K562 (cell line): ENCODE data around the gene SEMA4G. TPM values are rescaled to one million over a fixed set of nuclear protein-coding genes. Genes with fewer than 3 reads are reported as not detected.

Experiments
- CBFA2T2 ChIP-seq: fragments of 450-650 bp; conservative IDR thresholded peaks from 2 replicates; pipeline ENCODE4 v1.6.1; 2017; ENCODE audit warnings: mild to moderate bottlenecking
- CHCHD3 ChIP-seq: fragments of 250-450 bp; sonication (Bioruptor Pico); IDR thresholded peaks from 2 replicates; pipeline ENCODE4 v2.1.2; 2022; ENCODE audit warnings: mild to moderate bottlenecking
- CHD4 ChIP-seq: fragments of 200-600 bp; sonication (generic); IDR thresholded peaks from 3 replicates; pipeline ENCODE4 v1.6.1; 2012; ENCODE audit warnings: low read depth, mild to moderate bottlenecking, mixed read lengths, low read length, inconsistent platforms; ENCODE audit not compliant: insufficient read depth, insufficient replicate concordance, poor library complexity, severe bottlenecking
- CXXC5 ChIP-seq: fragments of 250-450 bp; sonication (Bioruptor Pico); IDR thresholded peaks from 2 replicates; pipeline ENCODE4 v1.8.0; 2022; ENCODE audit warnings: inconsistent platforms, mild to moderate bottlenecking, moderate library complexity
- DIDO1 ChIP-seq: fragments of 450-650 bp; IDR thresholded peaks from 2 replicates; pipeline ENCODE4 v1.6.1; 2016; ENCODE audit warnings: low read depth, missing biosample characterization, missing genetic modification characterization
- E2F5 ChIP-seq: sonication (generic); formaldehyde crosslinking; IDR thresholded peaks from 2 replicates; pipeline ENCODE4 v1.8.0; 2022; ENCODE audit warnings: mild to moderate bottlenecking, missing genetic modification reagents
- ETV5 ChIP-seq: sonication (generic); formaldehyde crosslinking; IDR thresholded peaks from 2 replicates; pipeline ENCODE4 v1.4.0; 2020; ENCODE audit warnings: low read depth, mild to moderate bottlenecking, missing genetic modification reagents
- HSF4 ChIP-seq: fragments of 250-450 bp; sonication (Bioruptor Pico); IDR thresholded peaks from 2 replicates; pipeline ENCODE4 v2.1.2; 2022; ENCODE audit warnings: mild to moderate bottlenecking, moderate library complexity, borderline replicate concordance
- MNT ChIP-seq, 2 experiments: fragments of 450-650 bp; conservative IDR thresholded peaks; 2 replicates each; pipeline ENCODE4 v1.6.1; 2017; ENCODE audit warnings: mild to moderate bottlenecking in 2 of 2, moderate library complexity in 2 of 2
- MYBL2 ChIP-seq, 2 experiments: fragments of 450-650 bp in 1 of 2; sonication (generic) in 1 of 2; formaldehyde crosslinking in 1 of 2; IDR thresholded peaks; 2 replicates each; pipeline versions ENCODE4 v1.6.1 to v1.8.1; 2017 to 2022; ENCODE audit warnings: borderline replicate concordance in 1 of 2, inconsistent platforms in 1 of 2, low read depth in 1 of 2, mild to moderate bottlenecking in 1 of 2, missing genetic modification reagents in 1 of 2, moderate library complexity in 1 of 2
- NCOA6 ChIP-seq: fragments of 450-650 bp; IDR thresholded peaks from 2 replicates; pipeline ENCODE4 v1.6.1; 2017; ENCODE audit warnings: mild to moderate bottlenecking
- PKNOX1 ChIP-seq: fragments of 450-650 bp; IDR thresholded peaks from 2 replicates; pipeline ENCODE4 v1.6.1; 2016
- RAD21 ChIP-seq, 2 experiments: fragments of 250-450 bp in 1 of 2; fragments of 450-650 bp in 1 of 2; sonication (Bioruptor Pico) in 1 of 2; formaldehyde crosslinking in 1 of 2; IDR thresholded peaks in 1 of 2; conservative IDR thresholded peaks in 1 of 2; 2 replicates each; pipeline versions ENCODE4 v1.4.0 to v1.8.0; 2020 to 2022; ENCODE audit warnings: mild to moderate bottlenecking in 2 of 2, moderate library complexity in 1 of 2
- RBFOX2 ChIP-seq: fragments of 200-400 bp; formaldehyde crosslinking; IDR thresholded peaks from 2 replicates; pipeline ENCODE4 v1.6.1; 2017; ENCODE audit warnings: low read depth, mild to moderate bottlenecking, low read length, moderate library complexity
- RBM39 ChIP-seq: fragments of 200-400 bp; formaldehyde crosslinking; optimal IDR thresholded peaks from 2 replicates; pipeline ENCODE3; 2018; ENCODE audit warnings: low read depth, low read length
- XRCC5 ChIP-seq: fragments of 200-400 bp; formaldehyde crosslinking; IDR thresholded peaks from 2 replicates; pipeline ENCODE4 v1.6.1; 2017; ENCODE audit warnings: low read depth, mild to moderate bottlenecking, low read length
- ZNF217 ChIP-seq: sonication (generic); formaldehyde crosslinking; IDR thresholded peaks from 2 replicates; pipeline ENCODE4 v1.8.0; 2022; ENCODE audit warnings: mild to moderate bottlenecking, missing genetic modification reagents
- ZNF436 ChIP-seq: fragments of 250-450, 450-650 bp; sonication (Bioruptor Pico); formaldehyde crosslinking; IDR thresholded peaks from 2 replicates; pipeline ENCODE4 v1.7.0; 2020; ENCODE audit warnings: mild to moderate bottlenecking
- polyA plus RNA-seq, 8 experiments: library from polyadenylated mRNA; depleted of rRNA in 4 of 8; stranded (reverse) in 5 of 8; unstranded in 3 of 8; fragments of >200 nt; fragmentation: Nextera tagmentation in 2 of 8; fragmentation: Illumina TruSeq in 1 of 8; extraction: Ambion mirVana in 2 of 8; extraction: Trizol in 1 of 8; gene quantifications; 2 replicates each; pipeline versions ENCODE4 v1.2.1 to v1.2.3, GENCODE V29; 2011 to 2014; ENCODE audit warnings: inconsistent platforms in 1 of 8, missing spikeins in 1 of 8
- total RNA-seq, 7 experiments: library from RNA; depleted of rRNA in 6 of 7; stranded (reverse); fragments of >200 nt in 6 of 7; fragmentation: Illumina TruSeq in 2 of 7; extraction: Trizol in 2 of 7; gene quantifications; 2 replicates each; pipeline versions ENCODE4 v1.2.1 to v1.2.3, GENCODE V29; 2011 to 2021; ENCODE audit warnings: low replicate concordance in 1 of 7

The SEMA4G gene
- total and polyA plus RNA-seq, 9 of the 15 experiments (the other 6 are each of a cell fraction or from before 2014, with no cell fraction given): 0.40 to 7.8 (median 1.8) TPM

DNA sequence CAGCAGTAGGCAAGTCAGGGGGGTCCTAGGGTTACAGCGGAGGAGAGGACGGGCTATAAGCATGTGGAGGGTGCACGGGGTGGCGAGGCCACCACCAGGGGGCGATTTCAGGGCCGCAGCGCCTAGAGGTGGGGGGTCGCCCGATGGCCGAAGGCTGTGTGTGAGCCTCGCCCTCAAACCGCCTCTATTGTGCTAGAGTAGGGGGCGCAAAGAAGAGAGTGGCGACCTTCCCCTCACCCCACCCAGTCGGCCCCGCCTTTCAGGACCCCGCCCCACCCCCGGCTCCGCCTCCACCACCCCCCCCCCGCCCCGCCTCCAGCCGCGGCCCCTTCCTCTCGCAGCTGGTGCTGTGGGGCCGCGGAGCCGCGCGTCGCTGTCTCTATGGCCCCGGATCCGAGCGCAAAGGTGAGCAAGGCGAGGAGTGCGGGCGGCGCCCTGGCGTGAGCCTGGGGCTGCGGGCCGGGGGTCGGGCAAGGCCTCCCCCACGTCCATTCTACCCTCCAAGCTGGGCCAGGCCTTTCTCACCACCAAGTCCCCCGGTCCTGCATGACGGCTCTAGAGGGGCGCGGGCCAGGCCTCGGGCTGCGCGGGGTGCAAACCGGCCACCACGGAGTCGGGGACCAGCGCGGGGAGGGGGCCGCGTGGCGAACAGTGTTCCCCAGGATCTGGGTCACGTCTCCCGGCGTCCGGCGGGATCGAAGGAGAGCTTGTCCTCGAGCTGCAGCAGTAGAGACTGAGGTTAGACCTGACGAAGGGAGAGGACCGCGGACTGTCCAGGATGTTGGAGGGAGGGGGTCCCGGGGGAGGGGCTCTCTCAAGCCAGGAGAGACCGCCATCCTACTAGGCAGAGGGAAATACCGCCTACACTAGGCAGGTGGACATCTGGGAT lies at the start of gene SEMA4G (continued):
- TF ChIP-seq CBFA2T2: no peak
- TF ChIP-seq XRCC5: peak; percentile 50; the same call in 1 of the 2 replicates
- TF ChIP-seq RBFOX2: peak; percentile 38; the same call in 1 of the 2 replicates
- no peak for TF ChIP-seq E2F5 (CRISPR knock-in tag)
- TF ChIP-seq CHD4: no peak
- TF ChIP-seq ZNF436: no peak
- TF ChIP-seq ETV5 (CRISPR knock-in tag): no peak
- peak in 1 of 2 experiments; percentile 31; a peak in 3 of 4 replicates for TF ChIP-seq RAD21 (CRISPR knock-in tag; conservative IDR thresholded peaks at IDR 0.05 in 1 of 2, IDR thresholded peaks at IDR 0.05 in 1 of 2)
- TF ChIP-seq MYBL2 (IDR thresholded peaks at IDR 0.05; ENCODE audit: low read depth): no peak
- no peak for TF ChIP-seq MYBL2 (CRISPR knock-in tag; IDR thresholded peaks at IDR 0.05; ENCODE audit: borderline replicate concordance)
- no peak for TF ChIP-seq HSF4 (CRISPR knock-in tag)
- TF ChIP-seq CHCHD3 (CRISPR knock-in tag): no peak
- TF ChIP-seq DIDO1 (tag): no peak
- no peak for TF ChIP-seq RBM39
- 0 out of 2 replicates have a peak, but pooled peaks have one; percentile 34 for TF ChIP-seq CXXC5 (CRISPR knock-in tag)
- TF ChIP-seq PKNOX1: no peak
- TF ChIP-seq NCOA6: no peak
- TF ChIP-seq ZNF217 (CRISPR knock-in tag): no peak
- 0 out of 4 replicates have a peak, but pooled peaks of 1 of the 2 experiments have one; percentile 7 for TF ChIP-seq MNT (conservative IDR thresholded peaks at IDR 0.05)
